AG09309 (cell line): ENCODE results near the gene FARP1.

Source experiments
- DNase-seq: peaks from one replicate; pipeline ENCODE4 v3.0.0-alpha.2; 2010; ENCODE audit warnings: low read depth
- H3K4me3 ChIP-seq: 2 replicates; pipeline ENCODE4 v1.5.1; 2011; ENCODE audit warnings: mild to moderate bottlenecking, low read depth, low read length, moderate library complexity; ENCODE audit not compliant: control insufficient read depth
- TF ChIP-seq, protein P1 (sequence below): IDR thresholded peaks from 2 replicates; pipeline ENCODE4 v1.5.1; 2011; ENCODE audit warnings: mild to moderate bottlenecking, low read depth, low read length, inconsistent platforms; ENCODE audit not compliant: insufficient read depth, control insufficient read depth; ENCODE audit errors: missing control alignments

The FARP1 gene

DNA sequence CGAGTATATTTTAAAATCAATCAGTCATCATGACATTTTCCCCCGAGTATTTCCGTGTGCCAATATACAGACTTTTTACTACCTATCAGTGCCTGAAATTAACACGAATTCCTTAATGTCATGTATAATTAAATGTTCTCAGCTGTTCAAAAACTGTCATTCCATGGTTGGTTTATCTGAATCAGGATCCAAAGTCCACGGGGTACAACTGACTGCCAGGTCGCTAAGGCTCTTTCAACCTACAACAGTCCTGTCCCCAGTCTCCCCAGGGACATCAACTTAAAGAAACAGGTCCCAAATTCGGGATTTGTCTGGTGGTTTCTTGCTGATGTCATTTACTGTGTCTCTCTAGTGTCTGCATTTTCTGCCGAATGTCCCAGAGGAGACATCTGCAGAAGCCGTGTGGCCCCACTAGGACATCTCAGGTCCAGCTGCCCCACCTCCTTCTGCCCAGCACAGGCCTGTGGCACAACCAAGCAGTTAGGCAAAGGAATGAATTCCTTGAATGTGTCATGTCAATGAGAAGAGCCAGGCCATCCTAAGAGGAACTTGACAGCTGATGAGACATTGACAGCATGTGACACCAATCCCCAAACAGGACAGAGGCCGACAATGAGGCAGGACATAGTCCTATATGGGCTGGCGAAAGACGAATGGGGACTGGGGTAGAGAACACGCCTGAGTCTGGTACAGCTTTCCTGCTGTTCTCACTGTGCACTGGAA, 324.5 kb downstream of the FARP1 start:
- no peak for DNase-seq
- no peak overlapping the region for H3K4me3 ChIP-seq
- TF ChIP-seq, protein P1, sequence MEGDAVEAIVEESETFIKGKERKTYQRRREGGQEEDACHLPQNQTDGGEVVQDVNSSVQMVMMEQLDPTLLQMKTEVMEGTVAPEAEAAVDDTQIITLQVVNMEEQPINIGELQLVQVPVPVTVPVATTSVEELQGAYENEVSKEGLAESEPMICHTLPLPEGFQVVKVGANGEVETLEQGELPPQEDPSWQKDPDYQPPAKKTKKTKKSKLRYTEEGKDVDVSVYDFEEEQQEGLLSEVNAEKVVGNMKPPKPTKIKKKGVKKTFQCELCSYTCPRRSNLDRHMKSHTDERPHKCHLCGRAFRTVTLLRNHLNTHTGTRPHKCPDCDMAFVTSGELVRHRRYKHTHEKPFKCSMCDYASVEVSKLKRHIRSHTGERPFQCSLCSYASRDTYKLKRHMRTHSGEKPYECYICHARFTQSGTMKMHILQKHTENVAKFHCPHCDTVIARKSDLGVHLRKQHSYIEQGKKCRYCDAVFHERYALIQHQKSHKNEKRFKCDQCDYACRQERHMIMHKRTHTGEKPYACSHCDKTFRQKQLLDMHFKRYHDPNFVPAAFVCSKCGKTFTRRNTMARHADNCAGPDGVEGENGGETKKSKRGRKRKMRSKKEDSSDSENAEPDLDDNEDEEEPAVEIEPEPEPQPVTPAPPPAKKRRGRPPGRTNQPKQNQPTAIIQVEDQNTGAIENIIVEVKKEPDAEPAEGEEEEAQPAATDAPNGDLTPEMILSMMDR, result no peak

DNA sequence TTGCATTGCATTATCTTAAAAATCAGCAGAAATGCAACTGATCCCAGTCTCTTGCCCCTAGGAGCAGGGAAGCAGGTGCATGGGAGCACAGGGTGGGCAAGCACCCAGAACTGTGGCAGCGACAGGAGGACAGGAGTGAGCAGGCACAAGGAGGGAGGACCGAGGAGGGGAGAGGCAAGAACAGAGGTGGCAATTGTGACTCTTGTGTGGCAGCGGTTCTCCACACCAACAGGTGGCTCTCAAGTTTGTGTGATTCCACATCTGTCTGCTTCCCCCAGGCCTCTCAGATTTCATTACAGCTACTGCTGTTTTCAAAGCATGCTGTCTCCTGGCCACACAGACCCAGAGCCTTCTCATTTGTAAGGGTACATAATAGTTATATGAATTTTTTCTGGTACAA, 325.5 kb downstream of the FARP1 start:
- no peak for DNase-seq
- TF ChIP-seq, protein P1, result no peak
- H3K4me3 ChIP-seq, result no peak overlapping the region

DNA sequence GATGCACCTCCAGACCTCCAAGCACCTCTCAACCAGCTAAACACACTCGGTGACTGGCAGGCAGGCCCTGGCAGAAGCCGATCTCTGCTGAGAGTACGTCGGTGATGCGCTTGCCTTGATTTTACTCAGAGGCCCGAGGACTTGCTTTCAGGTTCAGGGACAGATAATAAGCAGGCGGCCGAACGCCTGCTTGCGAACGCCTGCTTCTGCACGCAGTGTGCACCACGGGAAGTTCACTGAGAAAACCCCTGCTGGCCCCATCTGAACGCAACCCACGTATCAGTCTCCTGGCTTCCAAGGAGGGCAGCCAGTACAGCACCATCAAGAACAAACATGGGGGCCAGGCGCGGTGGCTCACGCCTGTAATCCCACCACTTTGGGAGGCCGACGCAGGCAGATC, 326.0 kb downstream of the FARP1 start:
- DNase-seq, result no peak
- TF ChIP-seq, protein P1, result no peak
- no peak overlapping the region for H3K4me3 ChIP-seq

DNA sequence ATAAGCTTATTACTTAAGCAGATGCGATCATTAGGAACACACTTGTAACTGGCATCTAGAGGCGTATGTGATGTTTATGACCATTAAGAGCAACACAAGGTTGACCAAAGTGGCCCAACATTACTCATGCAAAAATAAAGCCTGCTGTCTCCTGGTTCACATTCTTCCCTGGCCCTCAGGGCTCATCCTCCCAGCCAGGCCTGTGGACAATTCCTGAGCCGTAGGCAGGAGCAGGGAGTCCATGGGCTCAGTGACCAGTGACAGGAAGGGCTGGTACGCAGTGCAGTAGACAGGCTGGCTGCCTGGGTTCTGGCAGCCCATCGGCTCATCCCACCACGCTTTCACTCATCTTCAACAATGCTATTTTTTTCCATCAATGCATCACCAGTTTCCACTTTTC, 328.0 kb downstream of the FARP1 start:
- DNase-seq, result no peak
- H3K4me3 ChIP-seq, result no peak overlapping the region
- TF ChIP-seq, protein P1, result no peak

DNA sequence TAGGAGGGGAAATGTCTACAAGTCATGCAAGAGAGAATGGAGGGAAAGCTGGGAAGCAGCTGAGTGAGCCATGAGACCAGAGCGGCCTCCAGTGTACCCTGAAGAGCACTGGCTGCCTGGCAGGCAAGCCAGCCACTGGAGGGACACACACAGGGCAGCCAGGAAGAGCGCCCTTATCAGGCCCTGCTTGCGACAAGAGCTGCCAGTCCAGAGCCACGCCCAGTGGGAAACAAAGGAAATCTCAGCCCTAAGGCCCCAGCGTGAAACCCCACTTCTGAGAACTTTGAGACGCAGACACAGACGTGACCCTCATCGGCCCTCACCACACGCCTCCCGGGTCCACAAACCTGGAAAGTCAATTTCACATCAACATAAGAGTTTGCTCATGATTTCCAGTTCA, 329.0 kb downstream of the FARP1 start:
- no peak for DNase-seq
- TF ChIP-seq, protein P1, result no peak
- H3K4me3 ChIP-seq, result no peak overlapping the region

DNA sequence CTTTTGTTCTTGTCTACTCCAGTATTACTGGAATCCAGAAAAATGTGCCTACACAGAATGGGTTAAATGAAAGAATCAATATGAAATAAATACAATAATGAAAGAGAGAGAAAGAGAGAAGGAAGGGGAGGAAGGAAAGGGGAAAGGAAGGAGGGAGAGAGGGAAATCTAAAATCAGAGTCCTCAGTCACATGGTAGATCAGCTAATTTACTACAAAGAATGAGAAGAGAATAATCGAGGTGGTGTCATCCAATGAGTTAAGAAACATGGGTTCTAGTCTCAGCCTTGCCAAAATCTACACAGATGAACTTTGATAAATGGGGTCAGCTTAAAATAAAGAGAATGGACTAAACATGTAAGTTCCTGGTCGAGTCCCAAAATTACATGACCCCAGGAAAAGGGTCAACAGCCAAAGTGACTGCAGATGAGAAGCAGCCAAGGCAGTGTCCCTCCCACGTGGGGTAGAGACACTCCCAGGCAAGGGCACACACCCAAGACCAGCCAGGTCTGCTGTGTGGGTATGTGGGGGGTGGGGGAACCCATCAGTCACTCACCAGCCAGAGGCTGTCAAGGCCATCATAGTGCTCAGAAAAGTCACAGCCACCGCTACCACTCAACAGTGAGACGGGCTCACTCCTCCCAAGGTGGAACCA, 330.4 kb downstream of the FARP1 start:
- no peak overlapping the region for H3K4me3 ChIP-seq
- DNase-seq, result no peak
- TF ChIP-seq, protein P1, result no peak
